Stimulated activated CD4-positive, alpha-beta T cell treated with anti-CD3 and anti-CD28 coated beads, Interleukin-15, amount 100 ng/mL, for 24 hours (primary cell): ENCODE data around the gene TMEM232.
"Not testable (repeated sequence)": the region's sequence is repeated elsewhere in the genome, so short reads cannot be mapped to it uniquely, and the experiment has no call there.

ENCODE experiments used
- DNase-seq: peaks from one replicate; pipeline ENCODE4 v3.0.0-alpha.2; 2020

Gene TMEM232

GRCh38 chr5:110726249-110727024 is at the start of gene TMEM232:
Gene TMEM232, minus strand, starts transcription at chr5:110726671. Its CDS starts 59,319 bp downstream, at chr5:110667352.
- peak; percentile 83 for DNase-seq

- no peak for DNase-seq
Measured at GRCh38 chr5:110770286-110770685, 43.8 kb upstream of the TMEM232 start.

- no peak for DNase-seq
Measured at GRCh38 chr5:110769000-110769681, 42.7 kb upstream of the TMEM232 start.

GRCh38 chr5:110768138-110768860 is 41.8 kb upstream of the TMEM232 start:
- no peak for DNase-seq

- no peak for DNase-seq
Measured at GRCh38 chr5:110760158-110760557, 33.7 kb upstream of the TMEM232 start.

- DNase-seq, result peak; percentile 7
Measured at GRCh38 chr5:110757118-110757729, 30.8 kb upstream of the TMEM232 start.

- DNase-seq, result no peak
Measured at GRCh38 chr5:110754181-110754580, 27.7 kb upstream of the TMEM232 start.

GRCh38 chr5:110753600-110753999 is 27.1 kb upstream of the TMEM232 start:
- DNase-seq, result no peak

- DNase-seq, result no peak
Measured at GRCh38 chr5:110752953-110753352, 26.5 kb upstream of the TMEM232 start.

- DNase-seq, result peak; percentile 19
Measured at GRCh38 chr5:110751902-110752762, 25.7 kb upstream of the TMEM232 start.

GRCh38 chr5:110738812-110739651 is 12.6 kb upstream of the TMEM232 start, which contains the start of gene SLC25A46:
Gene SLC25A46, plus strand, starts transcription at chr5:110739007. Its CDS starts 113 bp downstream, at chr5:110739120.
- peak; percentile 90 for DNase-seq

- no peak for DNase-seq
Measured at GRCh38 chr5:110738503-110738811, 12.0 kb upstream of the TMEM232 start.

GRCh38 chr5:110736753-110737152 is 10.3 kb upstream of the TMEM232 start:
- DNase-seq, result no peak

- no peak for DNase-seq
Measured at GRCh38 chr5:110735556-110735955, 9.1 kb upstream of the TMEM232 start.

GRCh38 chr5:110734101-110734500 is 7.6 kb upstream of the TMEM232 start:
- DNase-seq, result no peak

- not testable (repeated sequence) for DNase-seq
Measured at GRCh38 chr5:110731499-110731898, 5.0 kb upstream of the TMEM232 start.

GRCh38 chr5:110727025-110727314 is 499 bp upstream of the TMEM232 start:
- no peak for DNase-seq

GRCh38 chr5:110718311-110718710 is 8.2 kb downstream of the TMEM232 start:
- no peak for DNase-seq

GRCh38 chr5:110716247-110717245 is 9.9 kb downstream of the TMEM232 start:
- DNase-seq, result no peak

- DNase-seq, result no peak
Measured at GRCh38 chr5:110707260-110707844, 19.1 kb downstream of the TMEM232 start.
